Measurements from ENCODE around the gene TUBB4B. TPM values are rescaled to one million over a fixed set of nuclear protein-coding genes. Genes with fewer than 3 reads are reported as not detected.

Gene TUBB4B
- total RNA-seq, 2 experiments from 2014 or later, result 417 to 443 TPM

DNA sequence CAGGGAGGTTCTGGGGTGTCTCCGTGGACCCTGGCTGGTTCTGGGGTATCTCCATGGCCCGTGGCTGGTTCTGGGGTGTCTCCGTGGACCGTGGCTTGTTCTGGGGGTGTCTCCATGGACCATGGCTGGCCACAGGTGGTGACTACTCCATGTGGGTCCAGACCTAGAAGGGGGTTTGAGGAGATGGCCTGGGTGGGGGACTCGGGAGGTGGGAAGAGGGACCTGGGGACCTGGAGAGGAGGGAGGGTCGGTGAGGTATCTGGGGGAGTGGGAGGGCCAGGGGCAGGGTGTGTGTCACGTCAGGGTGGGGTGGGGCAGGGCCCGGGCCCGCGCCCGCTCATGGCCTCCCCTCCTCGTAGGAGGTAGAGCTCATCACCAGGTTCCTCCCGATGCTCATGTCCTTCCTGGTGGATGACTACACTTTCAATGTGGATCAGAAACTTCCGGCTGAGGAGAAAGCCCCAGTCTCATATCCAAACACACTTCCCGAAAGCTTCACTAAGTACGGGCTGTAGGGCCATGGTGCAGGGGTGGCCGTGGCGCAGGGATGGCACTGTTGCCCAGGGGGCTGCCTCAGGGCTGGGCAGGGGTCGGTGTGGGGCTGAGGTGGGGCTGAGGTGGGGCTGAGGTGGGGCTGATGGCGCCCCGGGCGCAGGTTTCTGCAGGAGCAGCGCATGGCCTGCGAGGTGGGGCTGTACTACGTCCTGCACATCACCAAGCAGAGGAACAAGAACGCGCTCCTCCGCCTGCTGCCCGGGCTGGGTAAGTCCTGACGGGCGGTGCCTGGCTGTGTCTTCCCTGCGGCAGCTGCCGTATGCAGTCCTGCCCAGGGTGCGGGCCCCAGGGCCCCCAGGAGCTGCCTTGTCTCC, 25.7 kb downstream of the TUBB4B start:
- no peaks in the 10 kb centered on the region for H3K9me2 ChIP-seq (ENCODE audit: insufficient read depth, low read length)
- H3K9me3 ChIP-seq (ENCODE audit: low read length), result no peaks in the 10 kb centered on the region
- intact Hi-C loops (cut with micrococcal nuclease; ENCODE audit: unreplicated experiment), result no loop called here
- peak overlapping the region; percentile 65 for H3K4me3 ChIP-seq (ENCODE audit: low read depth, low read length, poor library complexity, severe bottlenecking)
- no peak for TF ChIP-seq EZH2phosphoT487 (IDR thresholded peaks at IDR 0.05; ENCODE audit: borderline replicate concordance, low read depth, low read length)
- TF ChIP-seq, protein P1, sequence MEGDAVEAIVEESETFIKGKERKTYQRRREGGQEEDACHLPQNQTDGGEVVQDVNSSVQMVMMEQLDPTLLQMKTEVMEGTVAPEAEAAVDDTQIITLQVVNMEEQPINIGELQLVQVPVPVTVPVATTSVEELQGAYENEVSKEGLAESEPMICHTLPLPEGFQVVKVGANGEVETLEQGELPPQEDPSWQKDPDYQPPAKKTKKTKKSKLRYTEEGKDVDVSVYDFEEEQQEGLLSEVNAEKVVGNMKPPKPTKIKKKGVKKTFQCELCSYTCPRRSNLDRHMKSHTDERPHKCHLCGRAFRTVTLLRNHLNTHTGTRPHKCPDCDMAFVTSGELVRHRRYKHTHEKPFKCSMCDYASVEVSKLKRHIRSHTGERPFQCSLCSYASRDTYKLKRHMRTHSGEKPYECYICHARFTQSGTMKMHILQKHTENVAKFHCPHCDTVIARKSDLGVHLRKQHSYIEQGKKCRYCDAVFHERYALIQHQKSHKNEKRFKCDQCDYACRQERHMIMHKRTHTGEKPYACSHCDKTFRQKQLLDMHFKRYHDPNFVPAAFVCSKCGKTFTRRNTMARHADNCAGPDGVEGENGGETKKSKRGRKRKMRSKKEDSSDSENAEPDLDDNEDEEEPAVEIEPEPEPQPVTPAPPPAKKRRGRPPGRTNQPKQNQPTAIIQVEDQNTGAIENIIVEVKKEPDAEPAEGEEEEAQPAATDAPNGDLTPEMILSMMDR (conservative IDR thresholded peaks at IDR 0.05; ENCODE audit: low read length), result no peak
- no TSS peak for BruUV-seq (replicated peaks)
- H3K36me3 ChIP-seq (ENCODE audit: insufficient read depth, low read length), result peaks cover 66% of the 10 kb centered on the region
- H2AFZ ChIP-seq (ENCODE audit: low read length), result no peak overlapping the region
- H3K4me2 ChIP-seq (ENCODE audit: low read length), result peak overlapping the region; percentile 90
- ChIA-PET CTCF (ENCODE audit: unreplicated experiment) (interaction anchor here (0.6 kb wide), 1 partner anchor 173 kb away, joined by 3 read pairs; no protein-coding TSS in a partner anchor), POLR2A (interaction anchor here (0.6 to 1.1 kb wide), 2 partner anchors 13 to 116 kb away, joined by 3 to 5 read pairs; no protein-coding TSS in a partner anchor)
- H3K27ac ChIP-seq (ENCODE audit: low read depth, low read length, poor library complexity, severe bottlenecking), result peak overlapping the region; percentile 90
- peaks cover 48% of the 10 kb centered on the region for H3K4me1 ChIP-seq (ENCODE audit: insufficient read depth, low read length, poor library complexity, severe bottlenecking)
- no peaks in the 10 kb centered on the region for H4K20me1 ChIP-seq (ENCODE audit: insufficient read depth, low read length)
- H3K79me2 ChIP-seq (ENCODE audit: insufficient read depth, low read depth, low read length), result peaks cover 18% of the 10 kb centered on the region; the same call in 1 of the 2 replicates
- DNase-seq (ENCODE audit: low spot score), result no peak

DNA sequence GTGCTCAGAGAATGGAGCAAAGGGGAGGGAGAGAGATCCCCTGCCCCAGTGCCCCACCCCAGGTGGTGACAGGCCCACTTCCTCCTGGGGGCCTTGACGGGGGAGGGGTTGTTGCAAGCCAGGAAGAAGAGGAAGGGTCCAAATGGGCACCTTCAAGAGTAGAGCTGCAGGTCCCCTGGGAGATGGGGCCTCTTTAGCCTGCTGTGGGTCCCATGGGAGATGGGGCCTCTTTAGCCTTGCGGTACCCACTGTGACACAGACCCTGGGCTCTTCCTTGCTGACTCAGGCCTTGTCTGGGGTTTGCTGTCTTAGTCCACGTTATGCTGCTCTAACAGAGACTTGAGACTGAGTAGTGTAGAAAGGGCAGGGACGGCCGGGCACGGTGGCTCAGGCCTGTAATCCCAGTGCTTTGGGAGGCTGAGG, 26.9 kb downstream of the TUBB4B start:
- ChIA-PET POLR2A (no interaction called here), CTCF (ENCODE audit: unreplicated experiment) (no interaction called here)
- H3K4me2 ChIP-seq (ENCODE audit: low read length), result peak overlapping the region; percentile 90
- H3K9me2 ChIP-seq (ENCODE audit: insufficient read depth, low read length), result no peaks in the 10 kb centered on the region
- intact Hi-C loops (cut with micrococcal nuclease; ENCODE audit: unreplicated experiment), result loop anchor here (1.0 to 2.0 kb wide), 3 partner anchors 9 to 68 kb away; partner anchors contain the start of genes TOR4A and TPRN
- no peak for TF ChIP-seq EZH2phosphoT487 (IDR thresholded peaks at IDR 0.05; ENCODE audit: borderline replicate concordance, low read depth, low read length)
- TF ChIP-seq, protein P1 (conservative IDR thresholded peaks at IDR 0.05; ENCODE audit: low read length), result no peak
- H3K4me1 ChIP-seq (ENCODE audit: insufficient read depth, low read length, poor library complexity, severe bottlenecking), result peaks cover 48% of the 10 kb centered on the region
- H3K4me3 ChIP-seq (ENCODE audit: low read depth, low read length, poor library complexity, severe bottlenecking), result peak overlapping the region; percentile 65
- DNase-seq (ENCODE audit: low spot score), result peak; percentile 98
- no peaks in the 10 kb centered on the region for H3K9me3 ChIP-seq (ENCODE audit: low read length)
- peak overlapping the region; percentile 90 for H3K27ac ChIP-seq (ENCODE audit: low read depth, low read length, poor library complexity, severe bottlenecking)
- H3K36me3 ChIP-seq (ENCODE audit: insufficient read depth, low read length), result peaks cover 75% of the 10 kb centered on the region
- peaks cover 18% of the 10 kb centered on the region; the same call in 1 of the 2 replicates for H3K79me2 ChIP-seq (ENCODE audit: insufficient read depth, low read depth, low read length)
- no peaks in the 10 kb centered on the region for H4K20me1 ChIP-seq (ENCODE audit: insufficient read depth, low read length)
- no peak overlapping the region for H2AFZ ChIP-seq (ENCODE audit: low read length)
- no TSS peak for BruUV-seq (replicated peaks)

Measured in OCI-LY7 (cell line).